Measurements from ENCODE around the gene MRPS9.

MRPS9 gene

DNA sequence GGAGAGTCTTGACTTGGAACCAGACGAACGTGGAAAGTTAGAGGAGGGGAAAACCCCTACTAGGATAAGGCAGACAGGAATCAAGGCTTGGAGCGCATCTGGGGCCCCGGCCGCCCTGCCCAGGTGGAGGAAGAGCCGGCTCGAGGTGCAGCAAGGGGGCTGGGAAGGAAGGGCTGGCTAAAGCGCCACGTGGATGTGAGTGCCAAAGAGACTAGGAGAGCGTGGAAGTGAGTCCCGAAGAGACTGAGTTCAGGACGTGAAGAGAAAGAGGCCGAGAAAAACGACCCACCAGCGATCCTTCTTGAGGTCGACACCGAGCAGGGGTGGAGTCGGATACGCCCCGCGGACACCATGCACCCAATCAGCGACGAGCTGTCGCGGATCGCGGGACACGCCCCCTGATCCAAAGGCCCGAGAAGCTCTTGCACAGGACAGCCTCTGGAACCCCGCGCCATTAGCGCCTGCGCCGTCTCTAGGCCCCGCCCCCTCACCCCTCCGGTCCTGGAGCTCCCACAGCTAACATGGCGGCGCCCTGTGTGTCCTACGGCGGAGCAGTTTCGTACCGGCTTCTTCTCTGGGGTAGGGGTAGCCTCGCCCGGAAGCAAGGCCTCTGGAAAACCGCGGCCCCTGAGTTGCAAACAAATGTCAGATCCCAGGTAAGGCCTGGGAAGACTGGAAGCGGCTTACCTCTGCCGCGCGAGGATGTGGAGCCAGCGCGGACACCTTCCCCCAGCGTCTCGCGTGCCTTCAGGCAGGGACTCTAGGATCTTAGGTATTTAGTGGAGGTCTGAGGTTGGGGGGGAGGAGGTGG, at the start of gene MRPS9:
Gene MRPS9, plus strand, starts transcription at position 498 of the 811 bp plus-strand sequence. Its CDS starts 24 bp downstream, at position 522.
- DNase-seq (ENCODE audit: insufficient read length, low spot score): peak; percentile 80
- FAIRE-seq: peak; percentile 94

DNA sequence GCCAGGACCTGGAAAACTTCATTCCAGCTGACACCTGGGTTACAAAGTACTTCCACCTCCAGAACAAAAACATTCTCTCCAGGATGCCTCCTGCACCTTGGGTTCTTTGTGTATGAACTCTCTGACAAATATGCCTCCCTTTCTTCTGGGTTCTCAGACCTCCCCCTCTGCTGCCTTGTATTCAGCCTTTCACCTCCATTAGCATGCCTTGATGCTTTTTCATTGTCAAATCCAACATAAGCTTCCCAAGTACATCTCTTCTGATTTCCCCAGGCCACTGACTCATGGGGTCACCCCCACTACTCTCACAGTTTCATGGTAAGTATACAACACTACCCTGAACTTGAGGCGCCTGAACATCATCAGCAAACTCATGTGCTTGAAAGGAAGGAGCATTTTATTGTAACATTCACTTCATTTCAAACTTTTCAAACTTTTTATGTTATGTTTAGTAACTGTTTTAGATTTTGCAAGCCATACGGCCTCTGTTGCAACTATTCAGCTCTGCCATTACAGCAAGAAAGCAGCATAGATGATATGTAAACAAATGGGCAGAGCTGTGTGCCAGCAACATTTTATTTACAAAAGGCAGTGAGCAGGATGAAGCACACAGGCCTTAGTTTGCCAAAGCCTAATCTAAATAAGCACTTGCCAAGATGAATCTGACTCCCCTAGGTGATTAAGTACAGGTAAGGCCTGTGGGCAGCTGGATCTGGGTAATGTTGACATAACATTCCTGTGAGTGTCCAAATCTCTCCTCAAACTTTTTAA, 32.5 kb upstream of the MRPS9 start:
- no peak for DNase-seq (ENCODE audit: insufficient read length, low spot score)
- FAIRE-seq: no peak

DNA sequence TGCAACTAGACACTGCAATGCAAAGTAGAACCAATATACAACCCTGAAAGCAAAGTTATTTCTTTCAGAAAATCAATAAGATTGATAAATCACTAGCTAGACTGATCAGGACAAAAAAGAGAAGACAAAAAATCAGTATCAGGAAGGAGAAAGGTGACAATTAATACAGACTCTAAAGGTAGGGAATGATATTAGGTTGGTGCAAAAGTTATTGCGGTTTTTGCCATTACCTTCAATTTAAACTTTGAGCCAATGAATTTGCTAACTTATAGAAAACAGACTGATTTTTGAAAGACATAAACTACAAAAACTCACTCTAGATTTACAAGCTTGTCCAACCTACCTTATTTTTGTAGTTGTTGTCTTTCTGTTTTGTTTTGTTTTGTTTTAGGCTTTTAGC, 30.5 kb upstream of the MRPS9 start:
- DNase-seq (ENCODE audit: insufficient read length, low spot score) (no peak), FAIRE-seq (no peak)

GRCh38 chr2:105032476-105032875, 5.4 kb upstream of the MRPS9 start:
- no peak for DNase-seq (ENCODE audit: insufficient read length, low spot score)
- no peak for FAIRE-seq

DNA sequence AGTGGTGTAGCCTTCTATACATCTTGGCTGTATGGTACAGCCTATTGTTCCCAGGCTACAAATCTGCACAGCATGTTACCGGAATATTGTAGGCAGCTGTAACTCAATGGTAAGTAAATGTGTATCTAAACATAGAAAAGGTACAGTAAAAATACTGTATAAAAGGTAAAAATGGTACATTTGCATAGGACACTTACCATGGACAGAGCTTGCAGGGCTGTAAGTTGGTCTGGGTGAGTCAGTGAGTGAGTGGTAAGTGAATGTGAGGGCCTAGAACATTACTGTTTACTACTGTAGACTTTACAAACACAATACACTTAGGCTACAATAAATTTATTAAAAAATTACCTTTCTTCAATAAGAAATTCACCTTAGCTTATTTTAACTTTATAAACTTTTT, 3.7 kb upstream of the MRPS9 start:
- FAIRE-seq: no peak
- DNase-seq (ENCODE audit: insufficient read length, low spot score): no peak

DNA sequence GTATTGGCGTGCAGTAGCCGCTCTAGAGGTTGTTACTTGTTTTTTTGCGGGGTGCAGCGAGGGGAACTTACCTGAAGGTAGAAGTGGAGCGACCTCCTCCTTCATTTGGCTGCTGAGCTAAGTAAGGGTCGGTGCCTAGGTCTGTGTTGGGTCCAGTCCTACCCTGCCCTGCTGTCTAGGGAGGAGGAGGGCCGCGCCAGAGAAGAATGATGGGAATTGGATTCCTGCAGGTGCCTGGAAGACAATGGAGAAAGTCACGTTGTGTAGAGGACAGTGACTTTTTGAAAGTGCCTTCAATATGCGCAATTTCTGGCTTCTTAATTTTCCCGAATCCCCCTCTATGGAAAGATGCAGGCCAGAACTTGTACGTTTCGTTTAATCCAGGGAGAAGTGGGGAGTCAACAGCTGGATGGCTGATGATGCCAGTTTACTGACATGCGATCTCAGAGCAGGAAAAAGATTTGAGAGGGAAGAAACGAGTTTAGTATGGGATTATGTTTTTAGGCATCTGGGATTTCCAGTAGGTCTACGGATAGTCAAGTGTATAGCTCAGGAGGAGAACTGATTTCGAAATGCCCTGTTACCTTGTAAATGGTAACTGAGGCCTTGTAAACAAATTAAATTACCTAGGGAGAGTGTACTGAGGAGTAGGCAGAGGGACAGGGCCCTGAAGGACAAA, 653 bp downstream of the MRPS9 start:
- DNase-seq (ENCODE audit: insufficient read length, low spot score) (no peak), FAIRE-seq (peak; percentile 80)

GRCh38 chr2:105039559-105039958, 1.7 kb downstream of the MRPS9 start:
- FAIRE-seq (no peak), DNase-seq (ENCODE audit: insufficient read length, low spot score) (no peak)

DNA sequence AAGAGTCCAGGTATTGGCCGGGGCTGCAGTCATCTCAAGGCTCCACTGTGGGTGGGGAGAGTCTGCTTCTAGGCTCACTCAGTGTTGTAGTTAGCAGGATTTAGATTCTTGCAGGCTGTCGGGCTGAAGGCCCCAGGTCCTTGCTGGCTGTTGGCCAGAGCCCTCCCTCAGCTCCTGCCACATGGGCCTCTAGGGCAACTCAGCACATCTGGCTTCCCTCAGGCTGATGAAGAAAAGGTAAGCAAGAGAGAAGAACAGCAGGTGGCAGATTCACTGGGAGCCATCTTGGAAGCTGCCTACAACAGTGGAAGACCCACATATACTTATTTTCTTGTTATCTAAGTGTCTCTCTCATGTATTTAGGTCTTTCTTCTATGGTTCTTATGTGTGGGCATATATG, 4.3 kb downstream of the MRPS9 start:
- no peak for DNase-seq (ENCODE audit: insufficient read length, low spot score)
- no peak for FAIRE-seq

GRCh38 chr2:105052773-105053172, 14.9 kb downstream of the MRPS9 start:
- no peak for DNase-seq (ENCODE audit: insufficient read length, low spot score)

DNA sequence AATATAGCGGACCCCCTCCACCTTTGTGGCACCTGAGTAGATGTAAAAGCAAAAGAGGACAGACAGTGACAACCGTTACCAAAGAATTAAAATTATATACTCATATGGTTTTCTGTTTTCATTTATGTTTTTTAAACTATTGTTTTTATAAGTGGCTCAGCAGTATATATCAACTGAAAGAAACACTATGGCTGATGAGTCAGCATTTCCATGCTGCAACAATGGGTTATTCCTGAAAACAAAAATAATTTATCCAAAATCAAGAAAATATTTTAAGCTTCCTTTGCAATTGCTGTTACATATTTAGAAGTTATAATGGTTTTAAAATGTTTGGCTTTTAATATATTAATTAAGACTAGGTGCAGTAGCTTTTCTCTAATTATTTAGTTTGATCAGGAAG, 17.7 kb downstream of the MRPS9 start:
- DNase-seq (ENCODE audit: insufficient read length, low spot score) (no peak), FAIRE-seq (no peak)

More at GRCh38 chr2:105052773-105053172, 14.9 kb downstream of the MRPS9 start:
- FAIRE-seq: no peak

DNA sequence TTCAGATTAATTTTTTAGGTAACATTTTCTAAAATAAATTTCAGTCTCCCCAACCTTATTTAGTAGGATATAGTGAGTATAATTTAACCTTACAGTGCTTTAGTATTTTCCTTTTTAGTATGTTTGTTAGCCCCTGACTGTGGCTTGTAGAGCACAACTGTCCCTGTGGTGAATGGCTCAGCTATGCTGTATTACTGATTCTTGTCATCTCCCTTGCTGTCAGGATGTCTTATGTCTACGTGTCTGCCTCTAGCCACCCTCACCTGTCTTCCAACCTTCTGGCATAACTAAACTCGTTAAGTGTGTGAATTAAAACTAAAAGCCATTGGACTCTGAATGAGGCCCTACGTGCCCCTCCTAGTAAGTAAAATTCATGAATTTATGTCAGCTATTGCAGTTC, 18.4 kb downstream of the MRPS9 start:
- FAIRE-seq: no peak
- no peak for DNase-seq (ENCODE audit: insufficient read length, low spot score)

GRCh38 chr2:105057005-105057404, 19.1 kb downstream of the MRPS9 start:
- DNase-seq (ENCODE audit: insufficient read length, low spot score) (no peak), FAIRE-seq (no peak)

- FAIRE-seq (no peak), DNase-seq (ENCODE audit: insufficient read length, low spot score) (no peak)
Measured at GRCh38 chr2:105061560-105061959, 23.7 kb downstream of the MRPS9 start.

- DNase-seq (ENCODE audit: insufficient read length, low spot score): no peak
- no peak for FAIRE-seq
Measured at GRCh38 chr2:105062158-105062557, 24.3 kb downstream of the MRPS9 start.

GRCh38 chr2:105068387-105068786, 30.5 kb downstream of the MRPS9 start:
- DNase-seq (ENCODE audit: insufficient read length, low spot score): no peak
- FAIRE-seq: no peak

DNA sequence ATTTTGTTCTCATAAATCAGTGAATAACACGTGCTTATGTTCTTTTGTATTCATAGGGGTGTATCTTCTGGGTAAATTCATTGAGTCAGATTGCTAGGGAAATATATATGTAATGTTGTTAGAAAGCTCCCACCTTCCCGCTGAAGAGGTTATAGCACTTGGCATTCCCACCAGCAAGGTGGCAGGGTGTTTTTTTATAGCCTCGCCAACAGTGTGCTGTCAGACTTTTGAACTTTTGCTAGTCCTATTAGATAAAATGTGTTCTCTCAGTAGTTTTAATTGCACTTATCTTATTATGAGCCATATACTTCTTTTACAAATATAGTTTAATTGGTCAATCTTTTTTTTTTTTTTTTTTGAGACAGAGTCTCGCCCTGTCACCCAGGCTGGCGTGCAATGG, 31.0 kb downstream of the MRPS9 start:
- DNase-seq (ENCODE audit: insufficient read length, low spot score): no peak
- no peak for FAIRE-seq

DNA sequence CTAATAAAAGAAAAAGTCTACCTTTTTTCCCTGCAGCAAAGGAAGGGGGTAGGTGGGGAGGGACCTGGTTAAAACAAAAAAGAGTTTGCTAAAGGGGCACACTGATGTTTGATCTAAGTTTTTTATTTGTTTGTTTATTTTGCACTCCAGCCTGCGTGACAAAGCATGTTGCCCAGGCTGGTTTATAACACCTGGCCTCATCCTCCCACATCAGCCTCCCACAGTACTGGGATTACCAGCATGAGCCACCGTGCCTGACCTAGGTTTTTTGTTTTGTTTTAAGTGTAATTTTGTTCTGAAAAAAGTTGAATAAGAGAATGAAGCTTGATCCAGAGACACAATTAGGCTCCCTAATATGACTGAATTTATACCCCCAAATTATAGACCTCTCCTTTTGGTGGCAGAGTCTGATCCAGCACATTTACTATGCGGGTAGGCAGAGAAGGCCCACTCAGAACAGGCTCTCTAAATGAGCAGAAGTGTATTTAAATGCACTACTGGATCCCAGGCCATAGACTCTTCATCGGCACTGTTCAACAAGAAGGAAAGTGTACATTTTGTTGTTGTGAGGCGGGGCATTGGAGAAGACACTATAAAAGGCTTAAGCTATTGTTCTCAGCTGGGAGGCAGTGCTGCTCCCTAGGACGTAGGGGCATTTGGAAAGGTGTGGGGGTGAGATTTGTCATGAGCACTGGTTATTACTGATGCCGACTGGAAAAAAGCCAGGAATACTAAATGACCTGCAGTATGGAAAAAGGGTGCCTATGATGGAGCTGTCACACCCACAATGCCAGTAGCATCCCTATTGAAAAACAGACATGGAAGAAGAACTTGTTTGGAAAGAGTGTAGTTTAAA, 32.4 kb downstream of the MRPS9 start:
- DNase-seq (ENCODE audit: insufficient read length, low spot score): no peak

DNA sequence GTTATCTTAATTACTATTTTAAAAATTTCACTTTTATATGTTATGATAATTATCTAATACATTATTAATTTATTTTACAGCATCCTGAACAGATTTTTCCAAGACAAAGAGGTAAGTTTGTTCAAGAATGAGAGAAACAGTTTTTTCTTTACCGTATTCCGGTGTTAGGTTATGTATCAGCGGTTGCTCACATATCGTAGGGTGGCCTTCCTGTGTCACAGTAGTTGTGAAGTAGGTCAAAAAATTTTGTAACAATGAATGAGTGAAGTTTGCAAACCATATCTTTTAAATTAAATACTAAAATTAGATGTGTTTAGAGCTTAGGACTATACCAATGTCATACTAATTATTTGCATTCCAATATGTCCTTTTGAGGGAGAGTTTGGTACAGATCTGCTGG, 33.5 kb downstream of the MRPS9 start:
- no peak for DNase-seq (ENCODE audit: insufficient read length, low spot score)
- no peak for FAIRE-seq

More for the DNA sequence above, 32.4 kb downstream of the MRPS9 start:
- FAIRE-seq: no peak

- no peak for FAIRE-seq
- DNase-seq (ENCODE audit: insufficient read length, low spot score): peak; percentile 2
Measured at GRCh38 chr2:105072039-105072438, 34.2 kb downstream of the MRPS9 start.

DNA sequence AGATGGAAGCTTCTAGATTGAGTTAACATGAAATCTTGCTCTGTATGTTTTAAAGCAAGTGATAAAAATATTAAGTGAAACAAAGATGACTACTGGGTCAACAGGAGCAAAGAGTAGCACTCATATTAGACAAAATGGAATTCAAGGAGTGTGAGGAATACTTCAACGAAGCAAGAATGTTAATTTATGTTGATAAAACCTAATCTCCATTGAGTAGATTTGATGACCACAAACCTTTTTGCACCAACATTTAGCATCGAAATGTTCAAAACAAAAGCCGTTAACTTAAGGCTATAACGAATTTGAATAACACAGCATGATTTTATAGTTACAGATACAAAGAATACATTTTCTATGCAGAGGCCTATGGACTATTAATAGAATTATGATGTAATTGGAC, 35.7 kb downstream of the MRPS9 start:
- DNase-seq (ENCODE audit: insufficient read length, low spot score): no peak
- FAIRE-seq: no peak
